Esophagus muscularis mucosa (tissue), 4 donors: ENCODE measurements around the gene FKRP. TPM values are rescaled to one million over a fixed set of nuclear protein-coding genes. Genes with fewer than 3 reads are reported as not detected.
A peak's percentile ranks its signal among the peaks of the same experiment; 100 is the strongest.

Experiments used
- DNase-seq: peaks from one replicate; pipeline ENCODE4 v3.0.0-alpha.2; 2017; ENCODE audit errors: extremely low spot score
- H3K27ac ChIP-seq, 4 donors: fragments of 200-600 bp; sonication (generic); replicated peaks in 1 of 4; 1 replicate in 3 of 4; 2 replicates in 1 of 4; pipeline ENCODE4 v1.5.1; 2016 to 2019; ENCODE audit warnings: mild to moderate bottlenecking in 1 of 4
- H3K27me3 ChIP-seq, 4 donors: fragments of 200-600 bp; sonication (generic); one replicate each; pipeline versions ENCODE4 v1.5.1 to v1.6.0; 2016 to 2019
- H3K36me3 ChIP-seq, 4 donors: fragments of 200-600 bp; sonication (generic); one replicate each; pipeline ENCODE4 v1.5.1; 2016 to 2019
- H3K4me1 ChIP-seq, 4 donors: fragments of 200-600 bp; sonication (generic); one replicate each; pipeline ENCODE4 v1.5.1; 2016 to 2019
- H3K4me3 ChIP-seq, 4 donors: fragments of 200-600 bp; sonication (generic); 1 replicate in 2 of 4; 2 replicates in 2 of 4; pipeline ENCODE4 v1.5.1; 2016 to 2019; ENCODE audit warnings: mild to moderate bottlenecking in 4 of 4, moderate library complexity in 1 of 4
- H3K9me3 ChIP-seq, 4 donors: fragments of 200-600 bp; sonication (generic); 1 replicate in 3 of 4; 2 replicates in 1 of 4; pipeline ENCODE4 v1.5.1; 2016 to 2019
- EP300 ChIP-seq: sonication (generic); formaldehyde crosslinking; IDR thresholded peaks from one replicate; pipeline ENCODE4 v1.6.1; 2017; ENCODE audit warnings: antibody characterized with exemption
- POLR2A ChIP-seq: fragments of 450-650 bp; IDR thresholded peaks from one replicate; pipeline ENCODE4 v1.6.1; 2017; ENCODE audit warnings: antibody characterized with exemption, moderate library complexity, mild to moderate bottlenecking, low read depth
- POLR2AphosphoS5 ChIP-seq, 2 donors: sonication (generic); formaldehyde crosslinking; IDR thresholded peaks; one replicate each; pipeline ENCODE4 v1.6.1; 2017; ENCODE audit warnings: antibody characterized with exemption in 2 of 2
- WGBS: methylation state at CpG from one replicate; pipeline ENCODE4 v1.1.5; 2018; 5-methylcytosine and 5-hydroxymethylcytosine counted together
- intact Hi-C: fragments of 100-400 bp; cut with DNase I; formaldehyde crosslinking; loops from one replicate; pipeline ENCODE4 v1.15.1; 2023
- total RNA-seq, 4 donors: library from RNA; depleted of rRNA; stranded (reverse); fragments of >200 nt; gene quantifications; one replicate each; pipeline versions ENCODE4 v1.1.0 to v1.2.1, GENCODE V29; 2016
- TF ChIP-seq, protein P1 (sequence below), 3 experiments: fragments of 200-600 bp in 2 of 3; fragments of 450-650 bp in 1 of 3; sonication (generic) in 2 of 3; IDR thresholded peaks; one replicate each; pipeline ENCODE4 v1.5.1; 2017 to 2019; ENCODE audit warnings: antibody characterized with exemption in 3 of 3, mild to moderate bottlenecking in 2 of 3, moderate library complexity in 1 of 3

FKRP gene
- total RNA-seq, 4 donors from 2014 or later = 22.4 to 30.3 (median 26.5) TPM

DNA sequence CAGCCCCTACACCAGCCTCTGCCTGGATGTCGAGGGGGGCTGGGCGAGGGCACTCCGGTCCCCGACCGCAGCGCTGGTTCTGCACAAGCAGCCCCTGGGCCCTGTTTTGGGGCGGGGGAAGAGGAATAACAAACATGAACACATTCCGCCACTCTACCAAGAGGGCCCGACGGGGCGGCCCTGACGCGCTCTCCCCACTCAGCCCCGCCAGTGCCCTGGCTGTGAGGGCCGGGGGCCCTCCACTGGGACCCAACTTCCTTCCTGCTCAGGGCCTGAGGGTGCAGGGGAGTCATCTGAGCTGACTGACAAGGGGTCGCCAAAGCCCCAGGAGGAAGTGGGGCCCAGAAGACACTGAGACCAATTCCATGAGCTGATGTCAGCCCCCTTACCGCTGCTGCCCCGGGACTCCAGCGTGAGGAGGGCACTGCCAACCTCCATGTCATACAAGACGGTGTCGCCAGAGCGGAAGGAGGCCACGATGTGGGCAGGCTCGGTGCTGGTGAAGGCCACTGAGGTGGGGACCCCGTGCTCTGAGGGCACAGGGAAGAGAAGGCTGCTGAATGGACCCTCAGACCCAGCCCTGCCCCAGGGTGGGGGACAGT is 23.3 kb upstream of the FKRP start:
- no peak for DNase-seq
- H3K4me1 ChIP-seq = peaks cover 17 to 34% (median 34%) of the 10 kb centered on the region in 4 donors
- peak overlapping the region in 1 of 4 donors; percentile 12 for H3K27ac ChIP-seq
- peaks cover 56 to 83% (median 80%) of the 10 kb centered on the region in 4 donors for H3K36me3 ChIP-seq
- intact Hi-C loops = no loop called here
- H3K27me3 ChIP-seq = no peaks in the 10 kb centered on the region
- H3K9me3 ChIP-seq = no peaks in the 10 kb centered on the region
- no peak for TF ChIP-seq POLR2A
- no peak for TF ChIP-seq POLR2AphosphoS5 (IDR thresholded peaks at IDR 0.05)
- TF ChIP-seq EP300 = no peak
- TF ChIP-seq, protein P1, sequence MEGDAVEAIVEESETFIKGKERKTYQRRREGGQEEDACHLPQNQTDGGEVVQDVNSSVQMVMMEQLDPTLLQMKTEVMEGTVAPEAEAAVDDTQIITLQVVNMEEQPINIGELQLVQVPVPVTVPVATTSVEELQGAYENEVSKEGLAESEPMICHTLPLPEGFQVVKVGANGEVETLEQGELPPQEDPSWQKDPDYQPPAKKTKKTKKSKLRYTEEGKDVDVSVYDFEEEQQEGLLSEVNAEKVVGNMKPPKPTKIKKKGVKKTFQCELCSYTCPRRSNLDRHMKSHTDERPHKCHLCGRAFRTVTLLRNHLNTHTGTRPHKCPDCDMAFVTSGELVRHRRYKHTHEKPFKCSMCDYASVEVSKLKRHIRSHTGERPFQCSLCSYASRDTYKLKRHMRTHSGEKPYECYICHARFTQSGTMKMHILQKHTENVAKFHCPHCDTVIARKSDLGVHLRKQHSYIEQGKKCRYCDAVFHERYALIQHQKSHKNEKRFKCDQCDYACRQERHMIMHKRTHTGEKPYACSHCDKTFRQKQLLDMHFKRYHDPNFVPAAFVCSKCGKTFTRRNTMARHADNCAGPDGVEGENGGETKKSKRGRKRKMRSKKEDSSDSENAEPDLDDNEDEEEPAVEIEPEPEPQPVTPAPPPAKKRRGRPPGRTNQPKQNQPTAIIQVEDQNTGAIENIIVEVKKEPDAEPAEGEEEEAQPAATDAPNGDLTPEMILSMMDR (IDR thresholded peaks at IDR 0.05) = no peak
- H3K4me3 ChIP-seq = no peak overlapping the region
- WGBS = 79% methylated on average over 17 of the region's 25 CpGs

- no peak overlapping the region for H3K27ac ChIP-seq
- peaks cover 17 to 34% (median 34%) of the 10 kb centered on the region in 4 donors for H3K4me1 ChIP-seq
- peaks cover 56 to 88% (median 85%) of the 10 kb centered on the region in 4 donors for H3K36me3 ChIP-seq
- WGBS = 73% methylated on average over 2 of the region's 16 CpGs
- intact Hi-C loops = no loop called here
- H3K27me3 ChIP-seq = no peaks in the 10 kb centered on the region
- no peaks in the 10 kb centered on the region for H3K9me3 ChIP-seq
- H3K4me3 ChIP-seq = no peak overlapping the region
- no peak for TF ChIP-seq EP300
- TF ChIP-seq, protein P1 (IDR thresholded peaks at IDR 0.05) = no peak
- TF ChIP-seq POLR2A = no peak
- TF ChIP-seq POLR2AphosphoS5 (IDR thresholded peaks at IDR 0.05) = no peak
- DNase-seq = no peak
These were observed 22.8 kb upstream of the FKRP start for GRCh38 chr19:46723023-46723461.

- TF ChIP-seq, protein P1 (IDR thresholded peaks at IDR 0.05) = no peak
- TF ChIP-seq EP300 (no peak), POLR2A (no peak), POLR2AphosphoS5 (IDR thresholded peaks at IDR 0.05) (no peak)
- no peak for DNase-seq
- intact Hi-C loops = no loop called here
- Histone ChIP-seq H3K27ac (no peak overlapping the region), H3K36me3 (peaks cover 56 to 92% (median 89%) of the 10 kb centered on the region in 4 donors), H3K4me1 (peaks cover 14 to 34% (median 34%) of the 10 kb centered on the region in 4 donors), H3K4me3 (no peak overlapping the region), H3K27me3 (no peaks in the 10 kb centered on the region), H3K9me3 (no peaks in the 10 kb centered on the region)
- 100% methylated on average over 1 of the region's 6 CpGs for WGBS
These were observed 22.4 kb upstream of the FKRP start for GRCh38 chr19:46723471-46723870.

DNA sequence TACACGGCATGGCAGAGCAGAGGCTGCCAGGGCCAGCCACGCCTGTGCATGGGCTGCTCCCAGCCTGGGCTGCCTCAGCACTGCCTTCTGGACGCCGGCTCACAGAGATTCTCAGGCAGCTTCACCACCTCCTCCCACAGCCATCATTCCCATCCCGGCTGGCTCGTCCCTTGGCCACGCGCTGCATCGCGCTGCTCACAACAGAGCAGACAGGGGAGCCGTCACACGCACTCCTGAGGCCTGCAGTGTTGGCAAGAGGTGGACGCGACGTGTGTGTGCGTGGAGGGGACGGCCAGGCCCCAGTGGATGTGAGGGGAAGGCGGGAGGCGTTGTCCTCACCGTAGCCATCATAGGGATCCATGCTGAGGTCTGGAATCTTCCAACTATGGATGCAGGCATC is 21.4 kb upstream of the FKRP start:
- DNase-seq = no peak
- H3K36me3 ChIP-seq = peaks cover 64 to 100% (median 97%) of the 10 kb centered on the region in 4 donors
- no peak overlapping the region for H3K27ac ChIP-seq
- no peak for TF ChIP-seq POLR2AphosphoS5 (IDR thresholded peaks at IDR 0.05)
- TF ChIP-seq, protein P1 (IDR thresholded peaks at IDR 0.05) = no peak
- no peak for TF ChIP-seq POLR2A
- TF ChIP-seq EP300 = no peak
- peaks cover 15 to 42% (median 38%) of the 10 kb centered on the region in 4 donors for H3K4me1 ChIP-seq
- intact Hi-C loops = no loop called here
- no peak overlapping the region for H3K4me3 ChIP-seq
- no peaks in the 10 kb centered on the region for H3K27me3 ChIP-seq
- 83% methylated on average over 20 of the region's 20 CpGs for WGBS
- no peaks in the 10 kb centered on the region for H3K9me3 ChIP-seq
